ENCODE data around the gene TMEM100.

The TMEM100 gene

DNA sequence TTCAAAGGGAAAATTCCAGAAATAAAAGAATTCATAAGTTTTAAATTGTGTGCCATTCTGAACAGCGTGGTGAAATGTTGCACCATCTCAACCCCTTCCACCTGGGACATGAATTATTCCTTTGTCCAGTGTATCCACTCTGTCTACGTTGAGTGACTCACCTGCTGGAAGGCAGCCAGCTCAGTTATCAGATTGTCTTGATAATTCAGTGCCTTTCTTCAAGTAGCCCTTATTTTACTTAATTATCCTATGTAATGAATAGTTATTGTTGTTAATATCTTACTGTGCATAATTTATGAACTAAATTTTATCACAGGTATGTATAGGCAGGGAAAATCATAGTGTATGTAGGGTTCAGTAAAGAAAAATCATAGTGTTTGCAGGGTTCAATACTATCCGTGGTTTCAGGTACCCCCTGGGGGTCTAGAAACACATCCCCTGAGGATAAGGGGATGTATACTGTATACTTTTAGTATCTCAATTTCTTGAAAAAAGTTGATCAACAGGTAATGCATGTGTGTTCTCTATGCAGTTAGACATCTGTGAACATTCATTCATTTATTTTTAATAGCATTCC lies 20.5 kb upstream of the TMEM100 start:
- no peak for DNase-seq (ENCODE audit: low read depth)

DNA sequence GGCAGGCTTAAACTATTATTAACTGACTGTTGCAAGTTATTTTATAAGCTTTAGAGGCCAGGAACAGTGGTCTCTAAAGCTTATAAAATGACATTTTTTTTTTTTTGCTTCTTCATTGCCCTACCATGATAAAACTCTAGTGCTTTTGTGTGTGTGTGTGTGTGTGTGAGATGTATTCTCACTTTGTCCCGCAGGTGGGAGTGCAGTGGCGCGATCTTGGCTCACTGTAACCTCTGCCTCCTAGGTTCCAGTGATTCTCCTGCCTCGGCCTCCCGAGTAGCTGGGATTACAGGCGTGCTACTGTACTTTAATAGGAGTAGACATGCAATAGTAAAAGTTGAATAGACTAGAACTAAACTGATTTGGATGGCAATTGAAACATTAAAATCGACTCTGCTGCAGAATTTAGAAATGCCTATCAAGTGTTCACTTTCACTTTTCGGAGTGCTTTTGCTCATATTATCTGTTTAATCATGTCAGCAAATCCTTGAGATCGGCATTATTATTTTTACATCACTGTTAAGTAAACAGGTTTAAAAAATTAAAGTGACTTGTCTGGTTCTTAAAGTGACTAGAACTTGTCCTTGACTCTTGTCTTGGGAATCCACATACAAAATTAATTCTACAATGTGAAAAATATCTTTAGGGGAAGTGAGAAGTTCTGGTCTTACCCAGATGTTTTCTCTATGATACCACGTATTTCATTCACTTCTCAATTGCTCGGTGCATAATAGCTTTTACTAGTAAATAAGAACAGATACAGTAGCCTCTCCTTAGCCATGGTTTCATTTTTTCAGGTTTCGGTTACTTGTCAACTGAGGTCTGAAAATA lies 19.8 kb upstream of the TMEM100 start:
- DNase-seq (ENCODE audit: low read depth) = no peak

DNA sequence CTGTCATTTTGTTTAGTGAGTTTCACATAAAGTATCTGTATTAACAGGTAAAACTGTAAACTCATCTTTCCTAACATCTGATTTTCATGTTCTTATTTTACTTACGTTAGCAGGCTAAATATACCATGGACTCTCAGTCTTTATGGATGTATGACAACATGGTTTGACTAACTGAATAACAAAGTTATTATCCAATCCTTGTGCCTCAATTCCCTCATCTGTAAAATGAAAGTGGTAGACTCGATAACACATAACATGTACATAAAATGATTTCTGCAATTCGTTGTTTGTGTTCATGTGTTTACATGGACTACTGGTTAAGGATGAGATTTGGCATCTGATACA lies 18.7 kb upstream of the TMEM100 start:
- no peak for DNase-seq (ENCODE audit: low read depth)

DNA sequence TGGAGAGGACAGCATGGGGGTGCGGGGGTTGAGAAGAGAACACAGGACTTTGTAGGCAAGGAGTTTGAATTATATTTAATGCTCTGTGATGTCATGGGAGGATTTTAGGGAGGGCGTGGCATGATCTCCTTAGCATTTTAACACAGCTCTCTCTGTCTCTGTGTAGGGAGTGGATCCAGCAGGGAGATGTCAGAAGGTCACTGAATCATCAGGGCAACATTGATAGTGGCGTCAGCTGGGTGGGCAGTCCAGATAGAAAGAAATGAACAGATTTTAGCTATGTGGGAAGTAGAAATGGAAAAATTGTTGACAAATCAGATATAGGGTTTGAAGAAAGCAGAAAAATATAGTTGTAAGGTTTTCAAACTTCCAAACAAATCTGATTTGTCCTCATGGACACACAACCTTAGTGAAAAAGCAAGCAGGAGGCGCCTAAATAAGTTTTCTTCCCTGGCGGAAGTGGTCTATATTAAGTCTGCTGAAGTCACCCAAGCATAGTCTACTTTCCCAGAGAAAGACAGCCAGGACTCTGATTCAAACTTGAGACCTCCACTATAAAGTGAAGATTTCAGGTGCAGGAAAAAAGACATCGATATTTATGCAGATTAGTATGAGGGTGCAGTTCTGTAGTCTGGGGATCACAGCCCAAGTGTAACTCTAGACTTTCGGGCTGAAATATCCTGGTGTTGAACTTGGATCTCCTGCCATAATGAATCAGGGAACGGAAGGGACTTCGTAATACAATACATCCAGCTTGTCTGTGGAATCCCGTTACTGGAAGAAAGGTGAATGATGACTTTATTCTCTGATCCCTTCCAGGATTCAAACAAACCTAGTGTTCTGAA lies 18.1 kb upstream of the TMEM100 start:
- no peak for DNase-seq (ENCODE audit: low read depth)

DNA sequence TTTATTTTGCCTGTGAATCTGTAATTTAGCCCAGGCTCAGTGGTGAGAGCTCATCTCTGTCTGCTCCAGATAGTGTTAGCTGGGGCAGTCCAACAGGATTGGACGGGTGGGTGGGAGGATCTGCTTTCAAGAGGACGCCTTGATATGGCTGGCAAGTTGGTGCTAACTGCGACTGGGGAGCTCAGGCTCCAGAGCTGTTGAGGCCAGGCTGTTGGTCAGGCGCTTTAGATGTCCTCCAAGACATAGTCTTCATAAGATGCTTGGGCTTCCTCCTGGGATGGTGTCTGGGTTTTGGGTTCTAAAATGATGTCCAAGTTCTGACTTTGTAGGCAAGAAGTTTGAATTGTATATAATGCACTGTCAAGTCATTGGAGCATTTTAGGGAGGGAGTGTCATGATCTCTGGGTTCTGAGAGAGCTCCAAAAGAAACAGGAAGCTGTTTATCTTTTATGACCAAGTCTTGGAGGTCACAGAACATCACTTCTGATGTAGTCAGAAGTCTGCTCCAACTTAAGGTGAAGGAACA lies 15.4 kb upstream of the TMEM100 start:
- DNase-seq (ENCODE audit: low read depth) = no peak

DNA sequence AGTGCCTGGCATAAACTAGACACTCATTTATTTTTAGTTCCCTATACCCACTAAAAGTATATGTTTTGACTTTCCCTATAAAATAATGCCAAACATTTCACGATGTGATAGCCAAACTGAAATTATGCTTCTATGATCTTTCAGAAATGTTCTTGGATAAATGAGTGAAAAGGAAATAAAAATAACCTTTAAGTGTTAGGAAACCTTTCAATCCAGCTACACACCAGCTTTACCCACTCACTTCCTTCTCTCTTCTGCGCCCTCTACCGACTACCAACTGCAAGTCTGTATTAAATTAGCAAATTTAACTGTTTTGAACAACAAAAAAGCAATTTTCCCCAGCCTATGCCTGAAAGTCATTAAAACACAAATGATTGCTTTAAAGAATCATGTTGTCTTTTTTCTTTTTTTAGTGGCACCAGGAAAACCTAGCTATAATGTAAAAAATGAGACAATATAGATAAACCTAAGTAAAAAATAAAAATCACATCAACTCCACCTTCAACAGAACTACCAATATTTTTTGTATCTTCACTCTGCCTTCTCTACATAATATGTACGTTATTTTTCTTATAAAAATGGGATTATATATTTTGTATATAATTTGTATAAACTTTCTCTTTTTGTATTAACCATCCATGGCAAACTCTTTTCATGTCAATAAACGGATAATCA lies 13.2 kb upstream of the TMEM100 start:
- DNase-seq (ENCODE audit: low read depth) = no peak

DNA sequence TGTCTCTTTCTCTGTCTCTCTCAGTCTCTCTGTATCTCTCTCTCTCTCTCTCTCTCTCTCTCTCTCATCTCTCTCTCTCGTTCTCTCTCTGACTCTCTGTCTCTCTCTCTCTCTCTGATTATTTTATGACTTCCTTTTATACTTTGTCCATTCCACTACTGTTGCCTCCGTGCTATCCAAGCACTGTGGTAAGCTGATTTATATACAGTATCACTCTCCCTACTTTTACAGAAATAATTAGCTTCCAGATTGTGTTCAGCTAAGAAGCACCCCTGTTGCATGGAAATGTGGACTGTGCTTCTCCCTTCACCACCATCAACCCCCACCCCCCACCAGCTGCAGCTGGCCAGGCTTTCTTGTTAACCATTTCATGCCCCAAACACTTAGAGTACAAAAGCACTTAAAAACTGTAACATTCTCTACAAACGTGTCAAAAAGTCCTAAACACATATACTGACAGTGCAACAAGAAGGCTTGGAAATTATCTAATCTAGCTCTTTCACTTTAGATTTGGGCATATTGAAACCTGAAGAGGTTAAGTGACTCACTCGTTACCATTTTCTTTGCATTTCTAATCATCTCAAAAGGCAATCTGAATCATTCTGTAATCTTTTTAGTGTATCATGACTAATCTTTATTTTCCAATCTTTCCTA lies 11.6 kb upstream of the TMEM100 start:
- no peak for DNase-seq (ENCODE audit: low read depth)

DNA sequence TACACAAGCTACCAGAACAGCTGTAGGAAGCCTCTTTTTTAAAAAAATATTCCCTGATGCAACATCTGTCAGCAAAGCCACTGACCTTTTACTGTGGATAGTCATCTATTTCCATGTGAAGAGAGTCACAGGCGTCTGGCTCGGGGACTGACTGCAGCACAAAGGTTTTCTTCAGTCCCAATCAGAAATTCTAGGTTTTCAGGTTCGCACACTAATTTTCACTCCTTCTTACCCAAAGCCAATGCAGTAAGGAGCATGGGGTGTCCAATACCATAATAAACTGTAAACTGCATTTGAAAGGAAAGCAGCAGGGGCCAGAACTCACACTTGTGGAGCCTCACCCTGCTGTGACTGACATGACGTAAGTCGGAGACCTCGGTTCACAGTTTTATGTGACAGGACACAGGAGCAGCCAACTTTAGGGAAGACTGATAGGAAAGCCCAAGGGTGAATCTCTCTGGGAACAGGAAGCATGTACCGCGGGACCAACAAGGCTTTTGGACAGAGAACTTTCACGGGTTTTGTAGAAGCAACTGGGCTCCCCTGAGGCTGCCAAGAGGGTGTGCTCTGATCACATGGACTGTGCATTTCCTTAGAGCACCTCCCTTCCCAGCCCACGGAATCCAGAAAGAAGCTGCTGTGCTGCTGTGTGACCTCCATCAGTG lies 9.1 kb upstream of the TMEM100 start:
- DNase-seq (ENCODE audit: low read depth) = no peak

DNA sequence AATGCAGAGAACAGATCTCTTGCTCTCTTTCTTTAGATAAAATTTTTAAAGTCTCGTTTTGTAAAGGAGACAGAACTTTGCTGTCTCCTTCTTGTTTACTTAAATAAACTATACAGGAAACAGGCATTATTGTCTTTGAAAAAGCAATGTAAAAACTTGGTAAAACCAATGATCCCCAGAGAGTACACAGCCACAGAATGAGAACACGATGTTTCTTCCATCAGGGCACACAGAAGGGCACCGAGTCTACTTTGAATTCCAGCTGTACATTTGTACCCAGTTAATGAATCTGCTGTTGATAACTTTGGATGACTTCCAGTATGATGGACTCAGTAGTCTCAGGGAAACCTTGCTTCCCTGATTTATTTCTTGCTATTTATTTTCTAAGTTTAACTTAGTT lies 8.1 kb upstream of the TMEM100 start:
- no peak for DNase-seq (ENCODE audit: low read depth)

DNA sequence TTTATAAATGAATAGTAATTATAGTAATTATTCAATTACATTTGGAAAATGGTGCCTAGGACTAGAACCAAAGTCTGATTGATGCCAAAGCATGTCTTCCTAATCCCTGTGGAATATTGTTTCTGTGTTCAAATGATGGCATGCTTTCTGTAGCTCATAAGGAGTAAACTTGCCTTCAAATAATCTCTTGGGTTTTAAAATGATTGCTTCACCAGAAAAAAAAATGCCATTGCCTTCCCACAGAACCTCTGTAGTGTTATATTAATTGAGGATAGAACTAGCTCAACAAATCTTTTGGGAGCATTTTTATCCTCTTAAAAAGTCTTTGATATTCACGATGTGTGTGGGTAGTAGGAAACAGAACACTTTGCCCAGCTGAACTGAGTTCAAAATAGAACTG lies 7.7 kb upstream of the TMEM100 start:
- no peak for DNase-seq (ENCODE audit: low read depth)

DNA sequence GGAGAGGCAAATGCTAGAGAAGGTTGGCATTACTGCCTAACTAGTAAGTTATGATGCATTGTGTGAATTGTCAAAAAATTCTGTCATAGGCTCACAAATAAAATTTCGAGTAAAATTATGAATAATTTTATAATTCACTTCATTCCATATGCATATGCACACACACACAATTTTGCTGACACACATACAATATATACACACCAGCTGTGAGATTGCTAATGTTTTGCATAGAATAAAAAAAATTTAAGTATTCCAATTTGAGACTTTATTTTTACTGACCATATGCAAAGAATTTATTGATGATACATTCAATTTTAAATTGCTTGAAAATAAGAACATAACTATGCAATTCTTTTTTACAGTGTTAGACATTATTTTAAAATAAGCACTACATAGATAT lies 6.8 kb upstream of the TMEM100 start:
- no peak for DNase-seq (ENCODE audit: low read depth)

DNA sequence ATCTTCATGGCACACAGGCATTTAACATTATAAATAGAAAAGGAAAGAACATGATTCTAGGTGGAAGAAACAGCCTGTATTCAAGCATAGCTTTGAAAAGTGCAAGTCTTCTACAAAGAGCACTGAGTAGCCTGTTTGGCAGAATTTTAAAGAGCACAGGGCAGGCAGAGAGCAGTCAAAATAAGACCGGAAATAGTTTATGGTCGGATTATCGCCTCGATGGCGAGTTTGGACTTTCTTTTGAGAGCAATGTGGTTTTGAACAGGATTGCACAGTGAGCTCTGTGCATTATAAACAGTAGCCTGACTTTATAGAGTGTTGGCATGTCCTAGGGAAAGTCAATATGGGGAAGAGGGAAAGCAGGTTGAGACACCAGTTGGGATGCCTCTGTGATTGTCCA lies 6.2 kb upstream of the TMEM100 start:
- DNase-seq (ENCODE audit: low read depth) = no peak

DNA sequence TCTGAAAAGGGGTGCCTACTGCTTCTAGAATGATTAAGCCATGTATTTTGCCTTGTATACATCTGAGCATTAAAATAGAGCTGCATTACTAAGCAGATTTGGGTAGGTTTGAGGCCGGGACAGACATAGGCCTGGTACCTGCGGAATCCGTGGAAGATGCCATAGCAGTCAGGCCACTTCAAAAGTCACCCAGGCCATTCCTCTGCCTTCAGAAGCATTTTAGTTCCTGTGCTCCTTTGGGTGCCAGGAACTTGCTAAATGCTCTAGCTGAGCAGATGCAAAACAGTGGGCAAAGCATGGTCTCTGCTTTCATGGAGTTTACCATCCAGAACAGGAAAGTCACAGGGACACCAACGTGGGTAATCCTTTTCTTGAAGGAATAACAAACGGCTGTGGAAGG lies 5.7 kb upstream of the TMEM100 start:
- DNase-seq (ENCODE audit: low read depth) = no peak

DNA sequence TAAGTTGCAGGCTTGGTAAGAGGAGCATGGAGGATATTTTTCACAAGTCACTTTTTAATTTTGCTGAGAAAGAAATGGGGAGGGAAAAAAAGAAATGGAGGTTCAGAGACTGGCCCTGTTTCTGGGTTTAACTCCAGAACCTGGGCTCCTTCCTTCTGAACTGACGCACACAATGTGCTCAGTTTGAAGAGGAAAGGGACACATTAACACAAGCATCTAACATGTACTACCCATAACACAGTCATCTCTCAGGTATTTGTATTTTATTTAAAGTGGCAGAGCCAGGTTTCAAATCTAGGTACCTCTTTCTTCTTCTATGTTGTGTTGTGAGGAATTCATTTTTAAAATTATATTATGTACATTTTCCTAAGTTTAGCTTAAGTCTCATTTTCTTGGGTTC lies 5.3 kb upstream of the TMEM100 start:
- DNase-seq (ENCODE audit: low read depth) = no peak

DNA sequence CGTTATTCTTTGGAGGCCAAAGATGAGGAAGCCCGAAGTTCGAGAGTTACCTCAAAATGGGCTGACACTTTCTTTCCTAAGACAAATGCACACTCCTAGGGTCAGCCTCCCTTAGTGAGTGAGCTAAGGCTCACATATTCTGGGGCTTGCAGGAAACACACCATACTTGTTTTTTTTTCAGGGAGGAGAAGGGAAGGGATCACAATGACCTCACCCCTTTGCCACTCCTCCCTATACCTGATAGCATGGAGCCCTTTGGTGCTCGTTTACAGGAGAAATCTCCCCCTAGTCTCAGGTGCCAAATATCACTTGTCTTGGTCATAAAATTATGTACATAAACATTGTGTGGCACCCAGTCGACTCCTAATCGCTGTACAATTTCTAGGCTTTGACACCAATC lies 4.6 kb upstream of the TMEM100 start:
- DNase-seq (ENCODE audit: low read depth) = no peak

DNA sequence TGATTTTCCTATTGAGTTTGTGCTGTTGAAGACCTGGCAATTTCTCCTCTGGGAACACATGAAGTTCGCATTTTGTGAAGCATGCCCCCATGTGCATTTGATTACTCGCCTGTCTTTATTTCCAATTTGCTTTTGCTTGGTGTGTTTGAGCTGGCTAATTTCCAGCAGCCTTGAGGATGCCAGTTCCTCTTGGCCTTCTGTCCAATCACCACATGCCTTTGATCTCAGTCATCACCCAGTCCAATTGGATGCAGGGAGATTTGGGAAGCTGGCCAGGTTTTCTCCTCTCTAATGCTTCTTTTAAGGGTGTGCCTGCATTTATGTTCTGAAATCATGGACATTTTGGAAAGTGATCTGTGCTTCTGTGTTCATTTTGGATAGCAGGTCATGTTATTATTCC lies 3.8 kb upstream of the TMEM100 start:
- no peak for DNase-seq (ENCODE audit: low read depth)

DNA sequence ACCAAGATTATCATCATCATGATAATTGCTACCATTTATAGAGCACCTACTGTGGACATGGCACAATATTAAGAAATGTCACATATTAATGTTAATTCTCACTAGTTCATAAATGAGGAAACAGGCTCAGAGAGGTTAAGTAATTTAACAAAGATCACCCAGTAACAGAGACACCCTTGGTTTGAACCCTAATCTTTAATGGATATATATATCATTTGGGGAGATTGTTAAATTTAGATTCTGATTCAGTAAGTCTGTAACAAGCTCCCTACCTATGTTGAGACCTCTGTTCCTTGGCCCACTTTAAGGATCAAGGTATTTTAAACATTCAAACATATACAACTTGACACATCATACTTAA lies 804 bp upstream of the TMEM100 start:
- DNase-seq (ENCODE audit: low read depth) = no peak

DNA sequence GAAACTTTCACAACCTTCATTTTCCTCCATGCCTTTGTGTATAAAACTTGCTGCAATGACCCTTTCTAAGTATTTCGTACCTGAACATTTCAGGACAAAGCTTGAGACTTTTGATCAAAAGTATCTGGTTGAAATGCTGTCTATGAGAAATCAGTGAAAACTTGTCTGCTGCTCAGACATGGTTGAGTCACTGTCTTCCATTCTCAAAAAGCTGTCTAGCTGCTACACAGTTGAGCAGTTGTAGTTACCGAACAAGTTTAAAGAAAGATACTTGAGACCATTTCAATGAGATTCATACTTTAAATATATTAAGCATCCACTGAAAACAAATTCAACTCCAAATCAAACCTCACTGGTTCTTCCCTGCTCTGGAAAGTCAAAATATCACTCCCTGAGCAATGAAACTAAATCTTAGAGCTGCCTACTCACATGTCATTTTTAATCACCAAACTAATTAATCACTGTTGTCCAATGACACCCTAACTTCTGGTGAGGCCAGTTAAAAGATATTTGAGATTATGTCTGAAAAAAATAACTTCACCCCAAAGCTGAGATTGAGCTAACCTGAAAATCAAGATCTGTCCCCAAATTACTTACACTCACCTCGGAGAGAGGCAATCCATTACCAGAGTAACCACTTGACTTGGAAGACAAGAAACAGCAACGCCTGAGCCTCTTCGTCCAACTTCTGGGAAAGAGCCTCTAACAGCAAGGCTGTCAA lies 488 bp downstream of the TMEM100 start:
- DNase-seq (ENCODE audit: low read depth) = no peak

DNA sequence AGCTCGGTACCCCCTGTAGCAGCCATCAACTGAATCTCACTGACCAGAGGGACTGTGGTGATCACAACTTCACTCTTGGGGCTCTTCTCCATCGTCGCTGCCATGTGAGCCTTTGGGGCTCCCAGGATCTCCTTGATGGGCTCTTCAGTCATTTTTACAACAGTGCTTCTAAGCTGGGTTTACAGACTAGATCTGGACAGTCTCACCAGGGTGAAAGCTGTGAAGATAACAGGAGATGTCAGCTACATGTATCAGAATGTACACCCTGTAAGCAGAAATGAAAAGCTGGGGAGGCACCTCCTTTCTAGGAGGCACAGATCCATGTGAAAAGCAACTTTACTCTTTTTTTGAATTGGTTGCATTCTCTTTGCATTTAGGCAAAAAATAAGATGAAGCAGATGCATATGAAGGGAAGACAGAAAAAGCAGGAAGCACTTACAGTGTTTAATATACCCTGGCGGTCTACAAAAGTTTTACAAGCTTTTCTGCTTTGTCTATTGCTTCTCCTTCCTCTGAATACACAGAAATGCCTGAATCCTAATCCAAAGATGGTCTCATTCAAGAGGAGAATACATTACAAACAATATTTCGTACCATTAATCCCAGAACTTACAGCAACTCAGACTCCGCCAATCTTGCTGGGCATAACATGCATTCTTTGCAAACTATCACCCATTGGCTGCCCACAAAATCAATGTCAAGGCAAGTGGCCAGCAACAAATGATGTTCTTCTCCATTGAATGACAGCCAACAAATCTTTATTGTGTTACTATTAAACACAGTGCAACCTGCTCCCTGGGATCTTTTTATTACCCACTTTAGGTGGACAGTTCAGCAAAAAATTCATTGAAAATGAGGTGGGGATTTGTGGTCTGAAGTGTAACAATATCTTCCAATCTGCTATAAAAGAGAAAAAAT lies 1.5 kb downstream of the TMEM100 start:
- no peak for DNase-seq (ENCODE audit: low read depth)
